SH-SY5Y (cell line): Measurements from ENCODE around the gene SYCP1.

Source experiments
- GATA2 ChIP-seq: IDR thresholded peaks from 2 replicates; pipeline ENCODE4 v1.6.1; 2011; ENCODE audit warnings: mild to moderate bottlenecking, low read depth, low read length
- GATA3 ChIP-seq: IDR thresholded peaks from 2 replicates; pipeline ENCODE4 v1.6.1; 2011; ENCODE audit warnings: low read depth, mild to moderate bottlenecking, low read length, moderate library complexity

- TF ChIP-seq GATA2 = no peak
- no peak for TF ChIP-seq GATA3
Observed at GRCh38 chr1:115041654-115042053, 187.0 kb downstream of the SYCP1 start.
